Glomerular visceral epithelial cell (primary cell): ENCODE measurements around the gene ADGB.
A peak's percentile ranks its signal among the peaks of the same experiment; 100 is the strongest.
"Not testable (repeated sequence)": the region's sequence is repeated elsewhere in the genome, so short reads cannot be mapped to it uniquely, and the experiment has no call there.

ENCODE experiments used
- DNase-seq: peaks from one replicate; pipeline ENCODE4 v3.0.0-alpha.2; 2016; ENCODE audit errors: extremely low spot score

The ADGB gene

GRCh38 chr6:146598772-146599405 lies at the start of gene ADGB:
Gene ADGB, plus strand, starts transcription at chr6:146598972. Its CDS starts 69 bp downstream, at chr6:146599041.
- peak; percentile 49 for DNase-seq

GRCh38 chr6:146550911-146551310 lies 47.9 kb upstream of the ADGB start:
- no peak for DNase-seq

GRCh38 chr6:146551545-146551944 lies 47.2 kb upstream of the ADGB start:
- DNase-seq = no peak

GRCh38 chr6:146553377-146554135 lies 45.2 kb upstream of the ADGB start:
- no peak for DNase-seq

- DNase-seq = no peak
These were observed 38.2 kb upstream of the ADGB start for GRCh38 chr6:146560607-146561006.

GRCh38 chr6:146566661-146567060 lies 32.1 kb upstream of the ADGB start:
- not testable (repeated sequence) for DNase-seq

- not testable (repeated sequence) for DNase-seq
These were observed 30.2 kb upstream of the ADGB start for GRCh38 chr6:146568619-146569018.

GRCh38 chr6:146574211-146574610 lies 24.6 kb upstream of the ADGB start:
- DNase-seq = no peak

- no peak for DNase-seq
These were observed 20.7 kb upstream of the ADGB start for GRCh38 chr6:146578054-146578453.

GRCh38 chr6:146581968-146582367 lies 16.8 kb upstream of the ADGB start:
- no peak for DNase-seq

- no peak for DNase-seq
These were observed 15.9 kb upstream of the ADGB start for GRCh38 chr6:146582857-146583256.

GRCh38 chr6:146583966-146584365 lies 14.8 kb upstream of the ADGB start:
- no peak for DNase-seq

- DNase-seq = no peak
These were observed 11.3 kb upstream of the ADGB start for GRCh38 chr6:146587459-146587858.

GRCh38 chr6:146590492-146590891 lies 8.3 kb upstream of the ADGB start:
- DNase-seq = no peak

GRCh38 chr6:146592451-146592850 lies 6.3 kb upstream of the ADGB start:
- DNase-seq = no peak

- no peak for DNase-seq
These were observed 4.8 kb upstream of the ADGB start for GRCh38 chr6:146593986-146594385.

GRCh38 chr6:146594495-146594894 lies 4.3 kb upstream of the ADGB start:
- DNase-seq = no peak

- no peak for DNase-seq
These were observed 2.6 kb upstream of the ADGB start for GRCh38 chr6:146595972-146596731.

- DNase-seq = no peak
These were observed 2.6 kb downstream of the ADGB start for GRCh38 chr6:146601352-146601751.

GRCh38 chr6:146602526-146602925 lies 3.8 kb downstream of the ADGB start:
- DNase-seq = no peak

- DNase-seq = no peak
These were observed 15.2 kb downstream of the ADGB start for GRCh38 chr6:146613947-146614346.

GRCh38 chr6:146620655-146621054 lies 21.9 kb downstream of the ADGB start:
- DNase-seq = no peak

- DNase-seq = no peak
These were observed 29.6 kb downstream of the ADGB start for GRCh38 chr6:146628350-146628749.
